ENCODE results near the gene TMEM30B. TPM values are rescaled to one million over a fixed set of nuclear protein-coding genes. Genes with fewer than 3 reads are reported as not detected.

The TMEM30B gene
- total and polyA plus RNA-seq, 10 of the 15 experiments (the other 5 are each of a cell fraction or from before 2014, with no cell fraction given) = 0.10 TPM; not detected in 9

GRCh38 chr14:61322011-61322798, 41.1 kb upstream of the TMEM30B start (continued):
- TF ChIP-seq ZBTB11 (CRISPR knock-in tag; IDR thresholded peaks at IDR 0.05) (no peak), SMC3 (IDR thresholded peaks at IDR 0.05; ENCODE audit: borderline replicate concordance, low read length) (no peak), HDAC2 (IDR thresholded peaks at IDR 0.05) (no peak), TCF7 (IDR thresholded peaks at IDR 0.05; ENCODE audit: borderline replicate concordance) (no peak), ATF2 (IDR thresholded peaks at IDR 0.05; ENCODE audit: low read length) (no peak), POLR2A (IDR thresholded peaks at IDR 0.05; ENCODE audit: low read depth, low read length) (no peak), CHD2 (IDR thresholded peaks at IDR 0.05; ENCODE audit: borderline replicate concordance, low read depth, low read length) (0 out of 2 replicates have a peak, but pooled peaks have one; percentile 18), USF1 (IDR thresholded peaks at IDR 0.05; ENCODE audit: borderline replicate concordance, extremely low read length, insufficient read depth, low read depth, low read length) (no peak), YY1 (IDR thresholded peaks at IDR 0.05; ENCODE audit: low read depth, low read length) (no peak), TCF3 (IDR thresholded peaks at IDR 0.05; ENCODE audit: borderline replicate concordance, insufficient read depth, low read depth, low read length) (peak; percentile 55; the same call in 1 of the 2 replicates), POU2F2 (IDR thresholded peaks at IDR 0.05; ENCODE audit: borderline replicate concordance, low read depth, low read length) (no peak), MLLT1 (IDR thresholded peaks at IDR 0.05) (no peak), MYB (IDR thresholded peaks at IDR 0.05; ENCODE audit: borderline replicate concordance, low read depth, low read length) (no peak), TCF12 (IDR thresholded peaks at IDR 0.05; ENCODE audit: low read depth, low read length) (0 out of 2 replicates have a peak, but pooled peaks have one; percentile 31), JUNB (IDR thresholded peaks at IDR 0.05) (no peak), REST (IDR thresholded peaks at IDR 0.05; ENCODE audit: low read depth, low read length) (no peak), BRCA1 (IDR thresholded peaks at IDR 0.05; ENCODE audit: low read depth, low read length) (no peak), SP1 (IDR thresholded peaks at IDR 0.05; ENCODE audit: low read depth, low read length) (no peak), ZNF217 (IDR thresholded peaks at IDR 0.05) (no peak), IKZF1 (conservative IDR thresholded peaks at IDR 0.05) (no peak; the same call in none of the 2 replicates)
